ENCODE measurements around the gene KATNB1. TPM values are rescaled to one million over a fixed set of nuclear protein-coding genes. Genes with fewer than 3 reads are reported as not detected.

Gene KATNB1
- total RNA-seq, 2 experiments from 2014 or later, result 37.4 to 43.5 TPM

- intact Hi-C loops (cut with micrococcal nuclease; ENCODE audit: unreplicated experiment), result loop anchor here (5.0 kb wide), 1 partner anchor 248 kb away; the partner anchor contains the start of genes USB1 and ZNF319
- DNase-seq (ENCODE audit: low spot score), result no peak
- H3K79me2 ChIP-seq (ENCODE audit: insufficient read depth, low read depth, low read length), result no peaks in the 10 kb centered on the region
- POLR2A ChIA-PET, result no interaction called here
- TF ChIP-seq EZH2phosphoT487 (IDR thresholded peaks at IDR 0.05; ENCODE audit: borderline replicate concordance, low read depth, low read length) (no peak), CTCF (conservative IDR thresholded peaks at IDR 0.05; ENCODE audit: low read length) (no peak)
- H3K27ac ChIP-seq (ENCODE audit: low read depth, low read length, poor library complexity, severe bottlenecking), result no peak overlapping the region
- CTCF ChIA-PET (ENCODE audit: unreplicated experiment), result no interaction called here
- no peaks in the 10 kb centered on the region for H4K20me1 ChIP-seq (ENCODE audit: insufficient read depth, low read length)
- no peak overlapping the region for H2AFZ ChIP-seq (ENCODE audit: low read length)
- no peak overlapping the region for H3K4me2 ChIP-seq (ENCODE audit: low read length)
- peaks cover 8% of the 10 kb centered on the region; the same call in 1 of the 2 replicates for H3K36me3 ChIP-seq (ENCODE audit: insufficient read depth, low read length)
- no TSS peak for BruUV-seq (replicated peaks)
- H3K4me1 ChIP-seq (ENCODE audit: insufficient read depth, low read length, poor library complexity, severe bottlenecking), result no peaks in the 10 kb centered on the region
- H3K4me3 ChIP-seq (ENCODE audit: low read depth, low read length, poor library complexity, severe bottlenecking), result no peak overlapping the region
- H3K9me3 ChIP-seq (ENCODE audit: low read length), result no peaks in the 10 kb centered on the region
- H3K9me2 ChIP-seq (ENCODE audit: insufficient read depth, low read length), result no peaks in the 10 kb centered on the region
Measured at GRCh38 chr16:57754354-57755060, 18.9 kb downstream of the KATNB1 start.

- Histone ChIP-seq H3K36me3 (ENCODE audit: insufficient read depth, low read length) (peaks cover 8% of the 10 kb centered on the region; the same call in 1 of the 2 replicates), H2AFZ (ENCODE audit: low read length) (no peak overlapping the region), H3K4me2 (ENCODE audit: low read length) (no peak overlapping the region), H4K20me1 (ENCODE audit: insufficient read depth, low read length) (no peaks in the 10 kb centered on the region), H3K4me1 (ENCODE audit: insufficient read depth, low read length, poor library complexity, severe bottlenecking) (no peaks in the 10 kb centered on the region), H3K27ac (ENCODE audit: low read depth, low read length, poor library complexity, severe bottlenecking) (no peak overlapping the region), H3K9me2 (ENCODE audit: insufficient read depth, low read length) (no peaks in the 10 kb centered on the region), H3K79me2 (ENCODE audit: insufficient read depth, low read depth, low read length) (no peaks in the 10 kb centered on the region), H3K9me3 (ENCODE audit: low read length) (no peaks in the 10 kb centered on the region), H3K4me3 (ENCODE audit: low read depth, low read length, poor library complexity, severe bottlenecking) (no peak overlapping the region)
- DNase-seq (ENCODE audit: low spot score), result no peak
- TF ChIP-seq CTCF (conservative IDR thresholded peaks at IDR 0.05; ENCODE audit: low read length), result no peak
- TF ChIP-seq EZH2phosphoT487 (IDR thresholded peaks at IDR 0.05; ENCODE audit: borderline replicate concordance, low read depth, low read length), result no peak
- CTCF ChIA-PET (ENCODE audit: unreplicated experiment), result no interaction called here
- intact Hi-C loops (cut with micrococcal nuclease; ENCODE audit: unreplicated experiment), result loop anchor here (5.0 kb wide), 1 partner anchor 247 kb away; the partner anchor contains the start of genes USB1 and ZNF319
- POLR2A ChIA-PET, result no interaction called here
- BruUV-seq (replicated peaks), result no TSS peak
Measured at GRCh38 chr16:57755061-57755684, 19.6 kb downstream of the KATNB1 start.

Data from OCI-LY7 (cell line).